ENCODE data around the gene FAM131C. TPM values are rescaled to one million over a fixed set of nuclear protein-coding genes. Genes with fewer than 3 reads are reported as not detected.
A peak's percentile ranks its signal among the peaks of the same experiment; 100 is the strongest.

Gene FAM131C
- total and polyA plus RNA-seq, 5 donors: 2.6 to 11.5 (median 4.5) TPM

- Histone ChIP-seq H3K4me1 (ENCODE audit: control insufficient read depth, insufficient read depth, low read length) (peaks cover 2% of the 10 kb centered on the region), H3K27ac (ENCODE audit: low read length) (peak overlapping the region; percentile 99), H3K9me3 (ENCODE audit: control insufficient read depth, low read length) (no peaks in the 10 kb centered on the region), H3K27me3 (ENCODE audit: control insufficient read depth, insufficient read depth) (no peaks in the 10 kb centered on the region), H3K4me3 (ENCODE audit: low read length) (peak overlapping the region; percentile 2)
- peak; percentile 59 to 81 (median 77) for DNase-seq
- no peak for ATAC-seq
- WGBS: 51% methylated on average over 17 of the region's 17 CpGs
- intact Hi-C loops (cut with DNase I): loop anchor here in 1 of 4 donors (5.0 kb wide), 1 partner anchor 38 kb away; no protein-coding TSS in a partner anchor
Measured at GRCh38 chr1:16014509-16015482, 58.7 kb downstream of the FAM131C start.

DNA sequence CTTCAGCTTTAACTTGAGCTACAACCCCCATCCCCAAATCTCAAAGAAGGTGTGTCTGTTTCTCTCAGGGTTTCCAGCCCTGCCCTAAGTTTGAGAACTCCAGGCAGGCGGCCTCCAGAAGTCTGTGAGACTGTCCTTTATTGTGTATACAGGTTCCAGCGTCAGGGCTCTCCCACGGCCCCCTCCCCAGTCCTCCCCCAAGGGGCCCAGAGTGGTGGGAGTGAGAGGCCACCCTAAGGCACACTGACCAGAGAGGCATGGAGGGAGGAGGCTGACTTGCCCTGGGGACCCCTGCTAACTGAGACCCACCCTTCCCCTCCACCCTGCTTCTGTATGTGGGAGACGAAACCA, 59.6 kb downstream of the FAM131C start:
- intact Hi-C loops (cut with DNase I): loop anchor here in 1 of 4 donors (5.0 kb wide), 1 partner anchor 38 kb away; no protein-coding TSS in a partner anchor
- 47% methylated on average over 4 of the region's 4 CpGs for WGBS
- peaks cover 2% of the 10 kb centered on the region for H3K4me1 ChIP-seq (ENCODE audit: control insufficient read depth, insufficient read depth, low read length)
- H3K9me3 ChIP-seq (ENCODE audit: control insufficient read depth, low read length): no peaks in the 10 kb centered on the region
- H3K4me3 ChIP-seq (ENCODE audit: low read length): no peak overlapping the region
- H3K27ac ChIP-seq (ENCODE audit: low read length): peak overlapping the region; percentile 99
- DNase-seq: peak in 1 of 3 donors; percentile 34
- H3K27me3 ChIP-seq (ENCODE audit: control insufficient read depth, insufficient read depth): no peaks in the 10 kb centered on the region
- no peak for ATAC-seq

GRCh38 chr1:16013220-16013907, 60.1 kb downstream of the FAM131C start:
- whole genome bisulfite sequencing: 14% methylated on average over 28 of the region's 28 CpGs
- intact Hi-C loops (cut with DNase I): loop anchor here in 1 of 4 donors (5.0 kb wide), 1 partner anchor 39 kb away; no protein-coding TSS in a partner anchor
- peaks cover 2% of the 10 kb centered on the region for H3K4me1 ChIP-seq (ENCODE audit: control insufficient read depth, insufficient read depth, low read length)

DNA sequence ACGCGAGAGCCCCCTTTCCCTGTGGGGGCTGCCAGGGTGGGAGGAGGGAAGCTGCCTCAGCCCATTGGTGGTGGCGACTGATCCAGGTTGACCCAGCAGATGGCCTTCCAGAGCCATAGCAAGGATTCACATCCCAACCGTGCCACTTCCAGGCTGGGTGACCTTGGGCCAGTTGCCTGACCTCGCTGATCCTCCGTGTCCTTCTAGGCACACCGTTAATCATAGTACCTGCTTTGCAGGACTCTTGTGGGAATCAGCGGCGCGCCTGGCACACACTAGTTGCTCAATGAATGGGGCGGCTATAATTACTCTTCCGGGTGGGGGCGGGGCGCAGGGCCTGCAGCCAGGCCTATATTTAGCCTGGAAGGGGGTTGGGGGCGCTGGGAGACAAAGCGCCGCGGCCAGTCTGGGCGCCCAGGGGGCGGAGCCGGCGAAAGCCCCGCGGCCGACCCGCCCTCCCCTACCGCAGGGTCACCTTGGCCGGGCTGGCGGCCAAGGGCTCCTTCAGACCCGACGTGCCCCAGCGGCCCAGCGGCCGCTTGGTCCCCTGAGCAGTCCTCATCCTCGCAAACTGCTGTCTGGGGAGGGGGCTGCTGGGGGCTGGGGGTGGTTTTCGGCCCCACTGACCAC, 60.7 kb downstream of the FAM131C start:
- Histone ChIP-seq H3K4me3 (ENCODE audit: low read length) (no peak overlapping the region), H3K27ac (ENCODE audit: low read length) (peak overlapping the region; percentile 58), H3K4me1 (ENCODE audit: control insufficient read depth, insufficient read depth, low read length) (peaks cover 2% of the 10 kb centered on the region), H3K27me3 (ENCODE audit: control insufficient read depth, insufficient read depth) (no peaks in the 10 kb centered on the region), H3K9me3 (ENCODE audit: control insufficient read depth, low read length) (no peaks in the 10 kb centered on the region)
- ATAC-seq (peak; percentile 44 to 48), DNase-seq (peak; percentile 75 to 91 (median 90))
- intact Hi-C loops (cut with DNase I): loop anchor here in 1 of 4 donors (5.0 kb wide), 1 partner anchor 40 kb away; no protein-coding TSS in a partner anchor
- 3% methylated on average over 36 of the region's 36 CpGs for WGBS

More at GRCh38 chr1:16013220-16013907, 60.1 kb downstream of the FAM131C start:
- Histone ChIP-seq H3K27me3 (ENCODE audit: control insufficient read depth, insufficient read depth) (no peaks in the 10 kb centered on the region), H3K9me3 (ENCODE audit: control insufficient read depth, low read length) (no peaks in the 10 kb centered on the region), H3K4me3 (ENCODE audit: low read length) (no peak overlapping the region), H3K27ac (ENCODE audit: low read length) (peak overlapping the region; percentile 99)
- DNase-seq (peak; percentile 77 to 91 (median 81)), ATAC-seq (peak; percentile 47 to 50)

DNA sequence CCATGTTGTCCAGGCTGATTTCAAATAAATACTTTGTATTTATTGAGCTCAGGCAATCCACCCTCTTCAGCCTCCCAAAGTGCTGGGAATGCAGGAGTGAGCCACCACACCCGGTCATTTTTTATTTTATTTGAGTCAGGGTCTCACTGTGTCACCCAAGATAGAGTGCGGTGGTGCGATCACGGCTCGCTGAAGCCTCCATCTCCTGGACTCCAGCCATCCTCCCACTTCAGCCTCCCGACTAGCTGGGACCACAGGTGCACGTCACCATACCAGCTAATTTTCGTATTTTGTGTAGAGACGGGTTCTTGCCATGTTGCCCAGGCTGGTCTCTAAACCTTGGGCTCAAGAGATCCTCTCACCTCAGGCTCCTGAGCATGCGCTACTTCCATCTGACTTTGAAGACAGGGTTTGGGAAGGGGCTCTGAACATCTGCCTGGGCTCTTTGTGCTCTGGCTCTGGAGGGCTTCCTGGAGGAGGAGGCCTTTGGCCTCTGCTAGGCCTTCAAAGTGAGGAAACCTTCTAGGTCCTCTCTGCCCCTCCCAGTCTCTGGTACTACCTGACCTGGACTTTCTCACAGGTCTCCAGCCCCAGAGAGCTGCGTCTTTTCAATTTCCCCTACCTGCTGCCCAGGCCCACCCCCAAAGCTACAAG, 61.4 kb downstream of the FAM131C start:
- Histone ChIP-seq H3K9me3 (ENCODE audit: control insufficient read depth, low read length) (no peaks in the 10 kb centered on the region), H3K27ac (ENCODE audit: low read length) (peak overlapping the region; percentile 58), H3K4me3 (ENCODE audit: low read length) (no peak overlapping the region), H3K27me3 (ENCODE audit: control insufficient read depth, insufficient read depth) (no peaks in the 10 kb centered on the region), H3K4me1 (ENCODE audit: control insufficient read depth, insufficient read depth, low read length) (peaks cover 2% of the 10 kb centered on the region)
- DNase-seq (peak in 2 of 3 donors; percentile 53 to 58), ATAC-seq (no peak)
- 93% methylated on average over 11 of the region's 11 CpGs for WGBS
- intact Hi-C loops (cut with DNase I): loop anchor here in 1 of 4 donors (5.0 kb wide), 1 partner anchor 40 kb away; no protein-coding TSS in a partner anchor

DNA sequence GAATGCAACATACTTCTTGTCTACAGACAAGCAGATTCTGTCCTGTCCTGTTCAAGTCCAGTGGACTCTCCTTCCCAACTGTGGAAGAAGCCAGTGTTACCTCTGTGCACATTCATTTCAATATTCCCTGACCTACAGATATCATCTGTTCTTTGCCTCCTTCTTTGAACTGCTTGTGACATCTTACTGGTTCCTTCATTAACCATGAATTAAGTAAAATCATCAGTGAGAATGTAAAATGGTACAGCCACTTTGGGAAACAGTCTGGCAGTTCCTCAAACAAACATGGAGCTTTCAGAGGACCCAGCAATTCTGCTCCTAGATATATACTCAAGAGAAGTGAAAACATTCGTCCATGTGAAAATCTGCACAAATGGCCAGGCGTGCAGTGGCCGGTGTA, 62.6 kb downstream of the FAM131C start:
- 94% methylated on average over 3 of the region's 3 CpGs for WGBS
- no peaks in the 10 kb centered on the region for H3K9me3 ChIP-seq (ENCODE audit: control insufficient read depth, low read length)
- intact Hi-C loops (cut with DNase I): loop anchor here in 1 of 4 donors (5.0 kb wide), 1 partner anchor 41 kb away; no protein-coding TSS in a partner anchor
- no peaks in the 10 kb centered on the region for H3K27me3 ChIP-seq (ENCODE audit: control insufficient read depth, insufficient read depth)
- no peak overlapping the region for H3K27ac ChIP-seq (ENCODE audit: low read length)
- ATAC-seq (no peak), DNase-seq (no peak)
- no peak overlapping the region for H3K4me3 ChIP-seq (ENCODE audit: low read length)
- peaks cover 2% of the 10 kb centered on the region for H3K4me1 ChIP-seq (ENCODE audit: control insufficient read depth, insufficient read depth, low read length)

DNA sequence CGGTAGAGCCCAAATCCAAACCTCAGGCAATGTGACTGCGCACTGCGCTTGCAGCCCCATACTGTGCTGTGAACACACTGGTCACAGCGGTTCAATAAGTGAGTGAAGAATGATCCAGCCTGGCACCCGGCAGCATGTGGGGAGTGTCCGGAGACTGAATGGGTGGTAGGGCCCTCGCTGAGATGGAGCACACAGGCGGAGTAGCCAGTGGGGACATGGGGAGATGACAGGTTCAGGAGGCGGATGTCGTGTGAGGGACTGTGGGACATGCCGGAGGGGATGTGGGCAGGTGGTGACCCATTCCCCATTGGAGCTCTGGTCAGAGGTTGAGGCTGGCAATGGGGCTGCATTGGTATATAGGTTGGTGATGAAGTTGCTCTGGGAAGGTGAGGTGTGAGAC, 63.8 kb downstream of the FAM131C start:
- no peak for ATAC-seq
- no peak overlapping the region for H3K27ac ChIP-seq (ENCODE audit: low read length)
- H3K27me3 ChIP-seq (ENCODE audit: control insufficient read depth, insufficient read depth): no peaks in the 10 kb centered on the region
- no peaks in the 10 kb centered on the region for H3K9me3 ChIP-seq (ENCODE audit: control insufficient read depth, low read length)
- H3K4me1 ChIP-seq (ENCODE audit: control insufficient read depth, insufficient read depth, low read length): peaks cover 2% of the 10 kb centered on the region
- peak in 1 of 3 donors; percentile 48 for DNase-seq
- WGBS: 89% methylated on average over 11 of the region's 11 CpGs
- no peak overlapping the region for H3K4me3 ChIP-seq (ENCODE audit: low read length)
- intact Hi-C loops (cut with DNase I): loop anchor here (2.0 to 5.0 kb wide), 3 partner anchors 43 to 48 kb away; no protein-coding TSS in a partner anchor

GRCh38 chr1:16009030-16009460, 64.4 kb downstream of the FAM131C start:
- peak; percentile 78 to 92 (median 89) for DNase-seq
- Histone ChIP-seq H3K27me3 (ENCODE audit: control insufficient read depth, insufficient read depth) (no peaks in the 10 kb centered on the region), H3K27ac (ENCODE audit: low read length) (no peak overlapping the region), H3K9me3 (ENCODE audit: control insufficient read depth, low read length) (no peaks in the 10 kb centered on the region), H3K4me1 (ENCODE audit: control insufficient read depth, insufficient read depth, low read length) (peaks cover 2% of the 10 kb centered on the region), H3K4me3 (ENCODE audit: low read length) (no peak overlapping the region)
- WGBS: 2% methylated on average over 4 of the region's 4 CpGs
- ATAC-seq: peak; percentile 15 to 25
- intact Hi-C loops (cut with DNase I): loop anchor here in 3 of 4 donors (2.0 to 5.0 kb wide), 2 partner anchors 46 to 48 kb away; no protein-coding TSS in a partner anchor
